HG03575 (cell line): Measurements from ENCODE around the gene NKD1.

Experiments used
- ATAC-seq: cut with Tn5 transposase; IDR thresholded peaks from one replicate; pipeline ENCODE4 v1.9.1; 2021; ENCODE audit not compliant: unreplicated experiment, insufficient number of reproducible peaks, low FRiP score; ENCODE audit errors: extremely low read depth

NKD1 gene

DNA sequence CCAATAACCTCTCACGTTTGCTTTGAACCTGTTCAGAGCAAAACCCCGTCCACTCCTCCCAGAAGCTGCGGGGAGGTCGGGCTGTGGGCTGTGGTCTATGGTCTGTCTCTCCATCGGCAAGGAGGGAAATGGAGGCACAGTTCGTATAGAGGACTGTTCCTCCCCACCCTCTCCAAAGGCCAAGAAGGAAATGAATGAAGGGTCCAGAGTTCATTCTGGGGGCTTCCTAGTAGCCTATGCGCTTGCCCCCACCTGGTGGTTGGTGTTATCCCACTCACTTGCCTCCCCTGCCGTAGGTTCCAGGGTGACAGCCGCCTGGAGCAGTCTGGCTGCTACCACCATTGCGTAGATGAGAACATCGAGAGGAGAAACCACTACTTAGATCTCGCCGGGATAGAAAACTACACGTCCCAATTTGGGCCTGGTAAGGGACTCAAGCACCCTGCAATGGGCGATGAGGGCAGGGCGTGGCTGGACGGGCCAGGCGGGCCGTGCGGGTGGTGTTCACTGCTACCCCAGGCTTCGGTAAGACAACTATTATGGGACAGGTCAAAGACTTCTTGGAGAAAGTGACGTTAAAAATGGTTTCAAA is 83.9 kb downstream of the NKD1 start:
- ATAC-seq: no peak

DNA sequence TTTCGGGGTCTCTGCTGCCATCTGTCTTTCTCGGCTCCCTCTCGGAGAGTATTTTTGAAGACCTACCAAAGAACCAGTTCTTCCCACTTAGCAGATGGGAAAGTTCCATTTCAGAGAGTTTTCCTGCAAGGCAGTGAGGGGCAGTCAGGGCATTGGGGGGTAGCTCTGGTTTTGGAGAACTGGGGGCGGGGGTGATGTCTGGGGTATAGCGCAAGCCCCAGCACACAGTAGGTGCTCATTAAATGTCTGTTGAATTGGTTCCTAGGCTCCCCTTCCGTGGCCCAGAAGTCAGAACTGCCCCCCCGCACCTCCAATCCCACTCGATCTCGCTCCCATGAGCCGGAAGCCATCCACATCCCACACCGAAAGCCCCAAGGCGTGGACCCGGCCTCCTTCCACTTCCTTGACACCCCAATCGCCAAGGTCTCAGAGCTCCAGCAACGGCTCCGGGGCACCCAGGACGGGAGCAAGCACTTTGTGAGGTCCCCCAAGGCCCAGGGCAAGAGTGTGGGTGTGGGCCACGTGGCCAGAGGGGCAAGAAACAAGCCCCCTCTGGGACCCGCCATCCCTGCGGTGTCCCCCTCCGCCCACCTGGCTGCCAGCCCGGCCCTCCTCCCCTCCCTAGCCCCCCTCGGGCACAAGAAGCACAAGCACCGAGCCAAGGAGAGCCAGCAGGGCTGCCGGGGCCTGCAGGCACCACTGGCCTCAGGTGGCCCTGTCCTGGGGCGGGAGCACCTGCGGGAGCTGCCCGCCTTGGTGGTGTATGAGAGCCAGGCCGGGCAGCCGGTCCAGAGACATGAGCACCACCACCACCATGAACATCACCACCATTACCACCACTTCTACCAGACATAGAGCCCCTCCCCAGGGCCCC is 85.0 kb downstream of the NKD1 start:
- no peak for ATAC-seq

DNA sequence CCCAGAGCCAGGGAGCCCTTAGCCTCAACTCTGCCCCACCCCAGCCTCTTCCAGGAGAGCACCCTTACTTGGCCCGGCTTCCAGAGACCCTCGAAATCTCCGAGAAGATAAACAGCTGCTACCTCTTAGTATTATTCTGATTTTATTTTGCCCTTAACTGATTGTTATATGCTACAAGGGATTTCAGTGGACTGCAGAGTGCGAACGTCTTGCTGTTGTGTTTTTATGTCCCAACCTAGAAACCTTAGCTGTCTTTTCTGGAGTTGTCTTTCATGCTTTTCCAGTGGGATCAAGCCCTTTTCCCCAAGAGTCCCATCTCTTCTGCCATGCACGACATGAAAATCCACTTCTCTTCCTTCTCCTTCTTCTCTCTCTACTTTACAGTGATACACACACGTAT is 85.9 kb downstream of the NKD1 start:
- ATAC-seq: no peak

GRCh38 chr16:50634947-50635346 is 86.8 kb downstream of the NKD1 start:
- ATAC-seq: no peak

- ATAC-seq: no peak
Measured at GRCh38 chr16:50635505-50636392, 87.6 kb downstream of the NKD1 start.

DNA sequence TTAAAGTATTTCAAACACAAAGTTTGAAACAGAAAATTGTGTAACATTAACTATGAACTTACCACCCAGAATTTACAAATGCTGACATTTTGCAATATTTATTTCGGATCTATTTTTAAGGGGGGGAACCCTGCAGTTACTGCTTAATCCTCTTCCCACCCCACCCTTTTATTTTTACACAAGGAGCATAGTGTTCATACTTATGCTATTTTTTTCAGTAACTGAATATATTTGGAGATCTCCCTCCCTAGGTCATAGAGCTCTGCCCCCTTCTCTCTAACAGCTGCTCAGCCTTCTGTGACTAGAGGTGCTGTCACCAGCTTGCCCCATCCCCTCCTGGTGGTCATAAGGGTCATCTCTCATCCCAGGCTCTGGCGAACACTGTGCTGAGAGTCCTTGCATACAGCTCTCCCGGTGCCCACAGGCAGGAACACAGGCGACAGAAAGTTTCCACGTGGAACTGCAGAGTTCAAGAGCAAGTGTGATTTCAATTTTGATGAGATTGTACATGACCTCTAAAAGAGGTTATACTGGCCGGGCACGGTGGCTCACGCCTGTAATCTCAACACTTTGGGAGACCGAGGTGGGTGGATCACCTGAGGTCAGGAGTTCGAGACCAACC is 88.7 kb downstream of the NKD1 start:
- ATAC-seq: no peak

DNA sequence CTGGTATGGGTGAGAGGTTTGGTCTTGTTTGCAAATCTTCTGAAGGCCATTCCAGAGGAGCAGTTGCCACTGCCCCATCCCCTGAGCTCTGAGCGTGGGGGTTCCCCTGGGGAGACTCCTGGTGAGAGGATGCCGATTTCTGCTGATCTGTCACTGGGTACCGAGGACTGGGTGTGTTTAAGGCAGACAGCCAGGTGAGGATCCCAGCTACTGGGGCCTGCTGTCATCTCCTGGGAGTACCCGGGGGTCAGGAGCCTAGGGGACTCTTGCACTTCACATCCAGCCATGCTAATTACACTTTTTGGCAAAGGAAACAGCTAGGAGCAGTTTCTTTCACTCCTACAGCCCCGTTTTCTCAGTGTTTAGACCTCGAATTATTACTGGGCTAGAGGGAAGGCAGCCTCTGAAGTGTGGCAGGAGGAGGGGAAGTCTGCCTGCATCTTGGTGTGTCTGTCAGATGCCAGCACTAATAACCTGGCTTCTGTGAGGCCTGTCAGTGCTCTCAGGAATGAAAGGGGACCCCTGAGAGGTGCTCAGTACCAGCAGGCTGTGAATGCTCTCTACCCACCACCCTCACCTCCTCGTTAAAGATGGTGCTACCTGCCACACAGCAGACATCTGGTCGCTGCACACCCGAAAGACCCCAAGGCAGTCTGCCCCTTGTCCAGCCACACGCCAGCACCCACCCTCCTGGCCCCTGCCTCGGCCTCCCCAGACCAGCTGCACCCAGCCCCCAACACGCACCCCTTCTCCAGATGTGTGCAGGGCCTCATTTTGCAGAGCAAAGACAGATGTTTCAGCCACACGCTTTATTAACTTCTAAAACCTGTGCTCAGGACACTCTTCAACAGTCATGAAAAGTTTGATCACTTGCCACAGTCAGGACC is 89.8 kb downstream of the NKD1 start:
- ATAC-seq: no peak

DNA sequence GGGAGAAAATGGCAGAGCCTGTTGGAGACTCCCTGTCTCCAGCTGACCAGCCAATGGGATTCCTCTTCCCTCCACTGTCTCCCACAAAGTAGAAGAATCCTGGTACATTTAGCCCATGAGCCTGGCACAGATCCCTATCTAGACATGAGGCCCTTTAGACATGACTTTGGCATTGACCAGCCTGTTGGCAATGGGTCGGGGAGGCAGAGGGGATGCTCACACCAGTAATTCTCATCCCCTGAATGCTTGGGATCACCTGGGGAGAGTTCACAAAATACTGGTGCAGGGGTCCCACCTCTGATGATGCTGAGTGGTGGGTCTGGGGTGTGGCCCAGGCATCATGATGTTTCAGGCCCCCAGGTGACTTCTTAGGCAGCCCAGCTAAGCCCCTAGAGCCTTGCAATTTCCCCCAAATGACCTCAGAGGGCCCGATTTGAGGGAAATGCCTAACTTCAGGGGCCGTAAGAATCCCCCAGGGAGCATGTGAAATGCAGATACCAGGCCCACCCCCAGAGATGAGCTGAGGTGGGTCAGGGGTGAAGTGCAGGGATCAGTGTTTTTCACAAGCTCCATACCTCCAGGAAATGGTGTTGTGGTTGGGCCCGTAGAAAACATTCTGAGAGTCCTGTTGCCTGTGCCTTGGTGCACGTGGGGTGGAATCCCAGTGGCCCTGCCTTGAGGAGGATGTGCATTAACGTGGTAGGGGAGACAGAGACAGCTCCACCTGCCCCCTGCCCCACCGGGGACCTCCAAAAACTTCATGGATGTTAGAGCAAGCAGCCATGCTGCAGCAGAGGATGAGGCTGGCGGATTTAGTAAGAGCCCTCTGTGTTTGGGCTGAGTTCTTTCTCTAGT is 90.8 kb downstream of the NKD1 start:
- ATAC-seq: no peak

DNA sequence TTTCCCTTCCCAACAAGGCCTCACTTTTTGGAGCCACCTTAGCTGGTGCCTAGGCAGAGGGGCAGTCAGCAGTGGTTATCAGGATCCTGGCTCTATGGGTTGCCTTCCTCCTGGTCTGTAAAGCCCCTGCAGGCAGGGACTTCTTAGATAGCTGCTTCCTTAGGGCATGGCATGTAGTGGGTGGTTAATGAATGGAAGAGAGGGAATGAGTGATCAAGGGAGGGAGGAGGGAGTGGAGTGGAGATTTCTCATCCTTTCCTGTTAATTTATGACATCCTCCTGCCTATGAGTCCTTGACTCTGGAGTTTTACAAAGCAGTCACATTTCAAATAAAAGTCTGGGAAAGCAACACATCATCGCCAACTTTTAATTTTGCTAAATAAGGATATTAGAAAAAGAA is 92.2 kb downstream of the NKD1 start:
- no peak for ATAC-seq

DNA sequence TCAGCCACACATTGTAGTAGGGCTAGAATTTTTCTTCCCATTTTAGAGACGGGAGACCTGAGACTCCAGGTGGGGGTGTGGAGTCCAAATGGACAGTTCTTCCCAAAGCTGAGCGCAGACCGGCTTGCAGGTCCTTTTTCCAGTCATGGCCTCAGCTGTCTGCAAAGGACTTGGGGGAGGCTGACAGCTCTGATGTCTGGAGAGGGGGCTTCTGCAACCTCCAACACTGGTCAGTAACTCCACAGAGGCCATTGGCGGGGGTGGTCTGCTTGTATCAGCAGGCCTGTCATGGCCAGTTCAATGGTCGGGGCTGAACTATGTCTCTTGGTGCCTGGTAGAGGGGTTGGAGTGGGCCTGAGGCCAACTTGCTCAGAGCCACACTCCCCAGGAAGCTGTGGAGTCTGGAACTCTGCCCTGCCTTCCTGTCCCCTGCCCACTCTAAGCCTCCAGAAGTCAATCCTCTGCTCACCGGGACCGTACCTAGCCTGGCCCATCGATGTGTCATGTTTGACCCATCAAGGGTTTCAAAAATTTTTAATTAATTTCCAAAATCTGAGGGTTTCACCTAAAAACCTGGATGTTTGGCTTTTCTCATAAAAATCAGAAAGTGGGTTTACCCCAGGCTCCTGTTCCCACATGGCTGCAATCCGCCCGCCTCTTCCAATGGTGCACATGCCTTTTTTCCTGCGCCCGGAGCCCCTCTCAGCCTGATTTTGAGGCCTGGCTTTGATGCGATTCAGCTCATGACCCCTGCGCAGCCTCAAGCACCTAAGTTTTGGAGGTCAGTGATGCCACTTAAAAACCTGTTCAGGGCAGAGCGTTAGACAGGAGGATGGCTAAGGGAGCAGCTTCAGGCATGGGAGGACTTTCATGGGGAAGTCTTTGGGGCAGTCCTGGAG is 93.0 kb downstream of the NKD1 start:
- ATAC-seq: no peak

- no peak for ATAC-seq
Measured at GRCh38 chr16:50641818-50642187, 93.6 kb downstream of the NKD1 start.

- no peak for ATAC-seq
Measured at GRCh38 chr16:50642349-50642748, 94.2 kb downstream of the NKD1 start.

- ATAC-seq: no peak
Measured at GRCh38 chr16:50643192-50643591, 95.0 kb downstream of the NKD1 start.

- no peak for ATAC-seq
Measured at GRCh38 chr16:50644245-50644644, 96.0 kb downstream of the NKD1 start.

GRCh38 chr16:50644729-50645128 is 96.5 kb downstream of the NKD1 start:
- no peak for ATAC-seq

- no peak for ATAC-seq
Measured at GRCh38 chr16:50645563-50646220, 97.5 kb downstream of the NKD1 start.
